Tibial nerve (tissue), 4 donors: ENCODE data around the gene HEATR3. TPM values are rescaled to one million over a fixed set of nuclear protein-coding genes. Genes with fewer than 3 reads are reported as not detected.

Source experiments
- DNase-seq, 2 donors: peaks; one replicate each; pipeline ENCODE4 v3.0.0-alpha.2; 2019; ENCODE audit warnings: low spot score in 2 of 2
- H3K27ac ChIP-seq, 4 donors: fragments of 200-600 bp; sonication (generic) in 3 of 4; one replicate each; pipeline ENCODE4 v1.5.1; 2017 to 2019; ENCODE audit warnings: mild to moderate bottlenecking in 1 of 4
- H3K27me3 ChIP-seq, 2 donors: fragments of 200-600 bp; sonication (generic) in 1 of 2; one replicate each; pipeline versions ENCODE4 v1.5.1 to v1.6.0; 2017 to 2019
- H3K36me3 ChIP-seq, 3 donors: fragments of 200-600 bp; sonication (generic); one replicate each; pipeline ENCODE4 v1.5.1; 2018 to 2019
- H3K4me1 ChIP-seq, 4 donors: fragments of 200-600 bp; sonication (generic) in 3 of 4; one replicate each; pipeline ENCODE4 v1.5.1; 2017 to 2019
- H3K4me3 ChIP-seq, 4 donors: fragments of 200-600 bp; sonication (generic) in 3 of 4; one replicate each; pipeline ENCODE4 v1.5.1; 2017 to 2019; ENCODE audit warnings: mild to moderate bottlenecking in 1 of 4, moderate library complexity in 1 of 4
- H3K9me3 ChIP-seq, 4 donors: fragments of 200-600 bp; sonication (generic) in 3 of 4; one replicate each; pipeline ENCODE4 v1.5.1; 2017 to 2019
- EP300 ChIP-seq, 2 donors: sonication (generic); formaldehyde crosslinking; IDR thresholded peaks; one replicate each; pipeline ENCODE4 v1.6.1; 2017; ENCODE audit warnings: antibody characterized with exemption in 2 of 2, mild to moderate bottlenecking in 1 of 2
- POLR2A ChIP-seq, 2 donors: fragments of 450-650 bp; IDR thresholded peaks; one replicate each; pipeline ENCODE4 v1.6.1; 2017; ENCODE audit warnings: antibody characterized with exemption in 2 of 2, mild to moderate bottlenecking in 2 of 2, moderate library complexity in 2 of 2
- WGBS, 2 donors: methylation state at CpG; one replicate each; pipeline ENCODE4 v1.1.5; 2018; 5-methylcytosine and 5-hydroxymethylcytosine counted together
- total RNA-seq, 4 donors: library from RNA; depleted of rRNA; stranded (reverse); fragments of >200 nt; gene quantifications; one replicate each; pipeline ENCODE4 v1.1.0, GENCODE V29; 2016
- TF ChIP-seq, protein P1 (sequence below), 5 experiments: fragments of 200-600 bp in 3 of 5; fragments of 450-650 bp in 2 of 5; sonication (generic) in 3 of 5; IDR thresholded peaks; one replicate each; pipeline ENCODE4 v1.5.1; 2016 to 2019; ENCODE audit warnings: antibody characterized with exemption in 5 of 5, mild to moderate bottlenecking in 3 of 5, moderate library complexity in 2 of 5

Gene HEATR3
- total RNA-seq, 4 donors from 2014 or later, result 24.1 to 62.7 (median 38.9) TPM

DNA sequence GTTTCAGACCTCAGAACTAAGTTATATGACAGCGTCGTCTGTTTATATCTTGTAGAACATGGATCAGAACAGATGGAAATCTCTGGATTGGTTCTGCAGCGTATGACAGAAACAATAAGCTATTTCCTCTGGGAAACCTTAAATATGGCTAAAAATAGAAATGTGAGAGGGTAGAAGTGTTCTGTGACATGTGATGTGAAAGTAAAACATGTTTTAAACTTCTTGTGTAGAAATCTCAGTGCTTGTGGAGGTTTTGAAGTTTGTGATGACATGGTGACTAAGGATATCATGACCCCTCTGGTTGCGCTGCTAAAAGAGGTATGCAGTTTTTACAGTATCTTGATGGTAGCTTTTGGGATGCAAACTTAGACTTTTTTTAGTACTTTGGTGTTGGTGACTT lies 2.8 kb downstream of the HEATR3 start:
- Histone ChIP-seq H3K27me3 (no peaks in the 10 kb centered on the region), H3K4me3 (no peak overlapping the region), H3K9me3 (no peaks in the 10 kb centered on the region), H3K36me3 (peaks cover 0 to 20% (median 0%) of the 10 kb centered on the region in 3 donors), H3K27ac (no peak overlapping the region), H3K4me1 (peaks cover 0 to 28% (median 18%) of the 10 kb centered on the region in 4 donors)
- DNase-seq, result no peak
- WGBS, 2 donors, result 83 to 85% methylated on average over 4 of the region's 4 CpGs
- TF ChIP-seq EP300 (IDR thresholded peaks at IDR 0.05) (no peak), POLR2A (IDR thresholded peaks at IDR 0.05) (no peak)
- TF ChIP-seq, protein P1, sequence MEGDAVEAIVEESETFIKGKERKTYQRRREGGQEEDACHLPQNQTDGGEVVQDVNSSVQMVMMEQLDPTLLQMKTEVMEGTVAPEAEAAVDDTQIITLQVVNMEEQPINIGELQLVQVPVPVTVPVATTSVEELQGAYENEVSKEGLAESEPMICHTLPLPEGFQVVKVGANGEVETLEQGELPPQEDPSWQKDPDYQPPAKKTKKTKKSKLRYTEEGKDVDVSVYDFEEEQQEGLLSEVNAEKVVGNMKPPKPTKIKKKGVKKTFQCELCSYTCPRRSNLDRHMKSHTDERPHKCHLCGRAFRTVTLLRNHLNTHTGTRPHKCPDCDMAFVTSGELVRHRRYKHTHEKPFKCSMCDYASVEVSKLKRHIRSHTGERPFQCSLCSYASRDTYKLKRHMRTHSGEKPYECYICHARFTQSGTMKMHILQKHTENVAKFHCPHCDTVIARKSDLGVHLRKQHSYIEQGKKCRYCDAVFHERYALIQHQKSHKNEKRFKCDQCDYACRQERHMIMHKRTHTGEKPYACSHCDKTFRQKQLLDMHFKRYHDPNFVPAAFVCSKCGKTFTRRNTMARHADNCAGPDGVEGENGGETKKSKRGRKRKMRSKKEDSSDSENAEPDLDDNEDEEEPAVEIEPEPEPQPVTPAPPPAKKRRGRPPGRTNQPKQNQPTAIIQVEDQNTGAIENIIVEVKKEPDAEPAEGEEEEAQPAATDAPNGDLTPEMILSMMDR (IDR thresholded peaks at IDR 0.05), result no peak

DNA sequence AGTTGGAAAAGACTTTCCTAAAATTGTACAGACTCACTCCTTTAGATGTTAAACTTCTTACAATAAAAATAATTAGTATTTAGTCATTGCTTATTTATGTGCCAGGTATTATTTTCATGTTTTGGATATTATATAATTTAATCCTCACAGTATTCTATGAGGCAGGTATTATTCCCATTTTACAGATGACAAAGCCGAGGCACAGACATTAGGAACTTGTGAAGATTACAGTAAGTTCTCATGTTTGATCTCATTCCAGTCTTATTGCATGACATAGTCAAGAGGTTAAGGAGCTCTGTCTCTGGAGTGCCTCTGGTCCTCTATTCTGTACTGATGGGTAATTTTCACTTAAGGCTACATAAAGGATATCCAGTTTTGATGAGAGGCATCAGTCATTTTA lies 3.3 kb downstream of the HEATR3 start:
- H3K4me3 ChIP-seq, result no peak overlapping the region
- peaks cover 0 to 20% (median 0%) of the 10 kb centered on the region in 3 donors for H3K36me3 ChIP-seq
- H3K27me3 ChIP-seq, result no peaks in the 10 kb centered on the region
- no peak for DNase-seq
- no peak overlapping the region for H3K27ac ChIP-seq
- H3K4me1 ChIP-seq, result peaks cover 0 to 28% (median 18%) of the 10 kb centered on the region in 4 donors
- TF ChIP-seq, protein P1 (IDR thresholded peaks at IDR 0.05), result no peak
- TF ChIP-seq POLR2A (IDR thresholded peaks at IDR 0.05) (no peak), EP300 (IDR thresholded peaks at IDR 0.05) (no peak)
- 97% methylated on average over 1 of the region's 1 CpG for WGBS, 2 donors
- no peaks in the 10 kb centered on the region for H3K9me3 ChIP-seq

- Histone ChIP-seq H3K27ac (no peak overlapping the region), H3K9me3 (no peaks in the 10 kb centered on the region), H3K4me1 (peaks cover 0 to 25% (median 18%) of the 10 kb centered on the region in 4 donors), H3K4me3 (no peak overlapping the region), H3K36me3 (peaks cover 0 to 29% (median 0%) of the 10 kb centered on the region in 3 donors), H3K27me3 (no peaks in the 10 kb centered on the region)
- TF ChIP-seq EP300 (IDR thresholded peaks at IDR 0.05), result no peak
- no peak for DNase-seq
- WGBS, 2 donors, result 61 to 66% methylated on average over 2 of the region's 2 CpGs
These were observed 5.4 kb downstream of the HEATR3 start for GRCh38 chr16:50071075-50071671.

- Histone ChIP-seq H3K27ac (no peak overlapping the region), H3K9me3 (no peaks in the 10 kb centered on the region), H3K27me3 (no peaks in the 10 kb centered on the region), H3K36me3 (peaks cover 0 to 40% (median 0%) of the 10 kb centered on the region in 3 donors), H3K4me3 (no peak overlapping the region), H3K4me1 (peaks cover 0 to 11% (median 6%) of the 10 kb centered on the region in 4 donors)
- 85 to 86% methylated on average over 5 of the region's 5 CpGs for WGBS, 2 donors
- TF ChIP-seq, protein P1 (IDR thresholded peaks at IDR 0.05), result no peak
- no peak for TF ChIP-seq EP300 (IDR thresholded peaks at IDR 0.05)
- no peak for TF ChIP-seq POLR2A (IDR thresholded peaks at IDR 0.05)
- DNase-seq, result no peak
These were observed 7.0 kb downstream of the HEATR3 start for GRCh38 chr16:50072730-50073129.

DNA sequence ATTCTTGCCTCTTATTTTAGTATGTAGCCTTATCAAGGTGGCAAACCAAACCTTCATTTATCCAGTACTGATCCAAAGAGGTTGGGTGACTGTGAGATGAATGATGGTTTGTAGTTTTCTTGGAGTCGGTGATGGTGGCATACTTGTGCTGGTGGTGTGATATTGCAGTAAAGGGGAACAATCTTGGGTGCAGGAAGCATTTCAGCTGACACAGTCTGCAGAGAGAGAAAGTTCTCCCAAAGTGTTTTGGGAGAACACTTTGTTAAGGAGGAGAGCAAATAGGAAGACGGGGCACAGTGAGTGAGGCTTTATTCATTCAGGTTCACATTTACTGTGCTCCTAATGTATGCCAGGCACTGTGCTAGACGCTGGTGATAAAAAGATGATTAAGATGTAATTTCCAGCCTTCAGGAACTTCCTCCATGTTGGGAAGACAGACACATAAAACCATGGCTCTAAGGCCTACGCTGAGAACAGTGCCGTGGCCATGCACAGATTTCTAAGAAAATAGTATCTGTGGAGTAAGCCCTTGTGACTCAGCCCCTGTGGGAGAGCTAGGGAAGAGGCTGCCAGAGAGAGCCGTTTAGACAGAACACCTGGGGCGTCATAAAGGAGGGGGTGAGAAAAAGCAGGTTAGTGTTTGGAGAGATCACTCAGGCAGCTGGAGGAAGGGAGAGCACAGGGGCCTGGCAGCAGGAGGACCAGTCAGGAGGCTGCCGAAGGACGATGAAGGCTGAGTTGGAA lies 13.8 kb downstream of the HEATR3 start:
- Histone ChIP-seq H3K9me3 (no peaks in the 10 kb centered on the region), H3K36me3 (peaks cover 0 to 80% (median 0%) of the 10 kb centered on the region in 3 donors), H3K4me1 (no peaks in the 10 kb centered on the region), H3K27me3 (no peaks in the 10 kb centered on the region), H3K27ac (no peak overlapping the region), H3K4me3 (no peak overlapping the region)
- WGBS, 2 donors, result 73 to 77% methylated on average over 9 of the region's 9 CpGs
- DNase-seq, result no peak
- TF ChIP-seq EP300 (IDR thresholded peaks at IDR 0.05) (no peak), POLR2A (IDR thresholded peaks at IDR 0.05) (no peak)
- TF ChIP-seq, protein P1 (IDR thresholded peaks at IDR 0.05), result no peak
